ENCODE data around the gene L1CAM.

L1CAM gene

GRCh38 chrX:153903238-153903980 is 17.4 kb upstream of the L1CAM start:
- DNase-seq: no peak

- DNase-seq: no peak
These were observed 16.4 kb upstream of the L1CAM start for GRCh38 chrX:153902385-153902784.

GRCh38 chrX:153901753-153902140 is 15.8 kb upstream of the L1CAM start:
- no peak for DNase-seq

- DNase-seq: peak; percentile 76
These were observed 15.1 kb upstream of the L1CAM start for GRCh38 chrX:153900831-153901752.

GRCh38 chrX:153897899-153898298 is 11.9 kb upstream of the L1CAM start:
- no peak for DNase-seq

- DNase-seq: no peak
These were observed 3.1 kb upstream of the L1CAM start for GRCh38 chrX:153889123-153889522.

GRCh38 chrX:153888344-153888743 is 2.4 kb upstream of the L1CAM start:
- DNase-seq: peak; percentile 28

GRCh38 chrX:153887385-153887784 is 1.4 kb upstream of the L1CAM start:
- DNase-seq: no peak

GRCh38 chrX:153886915-153887314 is 942 bp upstream of the L1CAM start:
- no peak for DNase-seq

- DNase-seq: no peak
These were observed 675 bp downstream of the L1CAM start for GRCh38 chrX:153885208-153885787.

- DNase-seq: no peak
These were observed 1.4 kb downstream of the L1CAM start for GRCh38 chrX:153884590-153884989.

- no peak for DNase-seq
These were observed 1.8 kb downstream of the L1CAM start for GRCh38 chrX:153884136-153884535.

GRCh38 chrX:153883163-153883843 is 2.7 kb downstream of the L1CAM start:
- DNase-seq: no peak

- DNase-seq: no peak
These were observed 3.4 kb downstream of the L1CAM start for GRCh38 chrX:153882557-153882956.

GRCh38 chrX:153882086-153882498 is 3.9 kb downstream of the L1CAM start:
- DNase-seq: no peak

GRCh38 chrX:153881281-153881680 is 4.7 kb downstream of the L1CAM start:
- no peak for DNase-seq

GRCh38 chrX:153880440-153880815 is 5.5 kb downstream of the L1CAM start:
- no peak for DNase-seq

- DNase-seq: no peak
These were observed 6.1 kb downstream of the L1CAM start for GRCh38 chrX:153879741-153880439.

GRCh38 chrX:153878969-153879653 is 6.9 kb downstream of the L1CAM start:
- DNase-seq: no peak

- no peak for DNase-seq
These were observed 7.6 kb downstream of the L1CAM start for GRCh38 chrX:153878345-153878744.

GRCh38 chrX:153877571-153878261 is 8.3 kb downstream of the L1CAM start:
- DNase-seq: no peak

Data from CD4-positive, alpha-beta T cell treated with Interferon gamma for 1 hour (primary cell).